GM23338 (cell line): ENCODE data around the gene BLOC1S3. TPM values are rescaled to one million over a fixed set of nuclear protein-coding genes. Genes with fewer than 3 reads are reported as not detected.

ENCODE experiments used
- ATAC-seq: fragments of 200-7000 bp; cut with Tn5 transposase; 3 replicates; pipeline ENCODE4 v1.9.1; 2020
- DNase-seq: peaks from one replicate; pipeline ENCODE4 v3.0.0-alpha.2; 2015; ENCODE audit warnings: low spot score
- H2AFZ ChIP-seq: fragments of 200-600 bp; sonication (generic); 2 replicates; pipeline ENCODE4 v1.8.0; 2016; ENCODE audit warnings: antibody characterized with exemption, mild to moderate bottlenecking, moderate library complexity
- H3F3A ChIP-seq: fragments of 200-600 bp; sonication (generic); replicated peaks from 2 replicates; pipeline ENCODE4 v1.8.0; 2017; ENCODE audit warnings: antibody characterized with exemption, mixed run types, low read depth
- H3K27ac ChIP-seq: fragments of 200-600 bp; sonication (generic); 2 replicates; pipeline ENCODE4 v1.6.1; 2016; ENCODE audit warnings: low read depth
- H3K27me3 ChIP-seq: fragments of 200-600 bp; sonication (generic); 2 replicates; pipeline ENCODE4 v1.8.0; 2016; ENCODE audit warnings: mild to moderate bottlenecking, mixed run types, moderate library complexity; ENCODE audit not compliant: insufficient read depth
- H3K36me3 ChIP-seq: fragments of 200-600 bp; sonication (generic); 2 replicates; pipeline ENCODE4 v1.8.0; 2016; ENCODE audit warnings: mild to moderate bottlenecking; ENCODE audit not compliant: insufficient read depth
- H3K4me1 ChIP-seq: fragments of 200-600 bp; sonication (generic); 2 replicates; pipeline ENCODE4 v1.8.0; 2016; ENCODE audit warnings: mild to moderate bottlenecking, moderate library complexity; ENCODE audit not compliant: insufficient read depth
- H3K4me2 ChIP-seq: fragments of 200-600 bp; sonication (generic); 2 replicates; pipeline ENCODE4 v1.7.1; 2017; ENCODE audit warnings: mixed run types
- H3K4me3 ChIP-seq: fragments of 200-600 bp; sonication (generic); 2 replicates; pipeline ENCODE4 v1.6.1; 2016; ENCODE audit warnings: mixed run types
- H3K79me2 ChIP-seq: fragments of 200-600 bp; sonication (generic); replicated peaks from 2 replicates; pipeline ENCODE4 v1.8.0; 2017; ENCODE audit warnings: mild to moderate bottlenecking; ENCODE audit not compliant: insufficient read depth
- H3K9me2 ChIP-seq: fragments of 200-600 bp; sonication (generic); 2 replicates; pipeline ENCODE4 v1.8.0; 2017; ENCODE audit not compliant: insufficient read depth
- H4K20me1 ChIP-seq: fragments of 200-600 bp; sonication (generic); replicated peaks from 2 replicates; pipeline ENCODE4 v1.8.0; 2017; ENCODE audit warnings: mild to moderate bottlenecking; ENCODE audit not compliant: insufficient read depth
- H3K27ac Mint-ChIP-seq: 2 replicates; pipeline ENCODE4 v1.8.0; 2020; ENCODE audit warnings: inconsistent platforms, mild to moderate bottlenecking, moderate library complexity, mixed read lengths
- H3K27me3 Mint-ChIP-seq: 3 replicates; pipeline ENCODE4 v1.8.0; 2022; ENCODE audit warnings: low read depth, mild to moderate bottlenecking, moderate library complexity, mixed read lengths, inconsistent platforms; ENCODE audit not compliant: insufficient read depth, poor library complexity
- H3K36me3 Mint-ChIP-seq: 3 replicates; pipeline ENCODE4 v1.8.0; 2021; ENCODE audit warnings: low read depth, mild to moderate bottlenecking, inconsistent platforms, moderate library complexity, mixed read lengths
- H3K4me1 Mint-ChIP-seq: 3 replicates; pipeline ENCODE4 v1.8.0; 2020; ENCODE audit warnings: mild to moderate bottlenecking, inconsistent platforms, mixed read lengths
- H3K4me3 Mint-ChIP-seq: 3 replicates; pipeline ENCODE4 v1.8.0; 2021; ENCODE audit warnings: moderate library complexity, mild to moderate bottlenecking, inconsistent platforms, mixed read lengths
- H3K9me3 Mint-ChIP-seq: 3 replicates; pipeline ENCODE4 v1.8.0; 2020; ENCODE audit warnings: moderate library complexity, mild to moderate bottlenecking, inconsistent platforms, mixed read lengths
- CREB1 ChIP-seq: fragments of 250-450 bp; sonication (Bioruptor Pico); IDR thresholded peaks from 2 replicates; pipeline ENCODE4 v1.5.0; 2020; ENCODE audit warnings: low read depth, mild to moderate bottlenecking, moderate library complexity
- EZH2 ChIP-seq: fragments of 200-600 bp; sonication (generic); IDR thresholded peaks from one replicate; pipeline ENCODE4 v1.8.0; 2017; ENCODE audit warnings: antibody characterized with exemption, mild to moderate bottlenecking, low read depth; ENCODE audit not compliant: unreplicated experiment
- EZH2phosphoT487 ChIP-seq: fragments of 200-600 bp; sonication (generic); IDR thresholded peaks from one replicate; pipeline ENCODE4 v1.8.1; 2018; ENCODE audit warnings: antibody characterized with exemption; ENCODE audit not compliant: unreplicated experiment
- JUNB ChIP-seq: IDR thresholded peaks from one replicate; pipeline ENCODE4 v1.6.1; 2016; ENCODE audit warnings: antibody characterized with exemption; ENCODE audit not compliant: unreplicated experiment
- NANOG ChIP-seq: IDR thresholded peaks from 2 replicates; pipeline ENCODE4 v1.6.1; 2016; ENCODE audit warnings: antibody characterized with exemption, borderline replicate concordance
- STAT1 ChIP-seq: IDR thresholded peaks from one replicate; pipeline ENCODE4 v1.6.1; 2016; ENCODE audit warnings: antibody characterized with exemption; ENCODE audit not compliant: unreplicated experiment
- ZNF114 ChIP-seq: fragments of 250-450 bp; sonication (Bioruptor Pico); IDR thresholded peaks from 2 replicates; pipeline ENCODE4 v1.5.0; 2020; ENCODE audit warnings: mild to moderate bottlenecking, moderate library complexity
- ZNF331 ChIP-seq: fragments of 250-450 bp; sonication (Bioruptor Pico); IDR thresholded peaks from 2 replicates; pipeline ENCODE4 v1.5.0; 2020; ENCODE audit warnings: low read depth, mild to moderate bottlenecking, moderate library complexity
- polyA plus RNA-seq: library from polyadenylated mRNA; unstranded; fragments of >200 nt; fragmentation: Nextera tagmentation; extraction: Ambion mirVana; gene quantifications from 2 replicates; pipeline ENCODE4 v1.2.1, GENCODE V29; 2016
- total RNA-seq: library from RNA; depleted of rRNA; stranded (reverse); fragments of >200 nt; shearing (Covaris generic); gene quantifications from 2 replicates; pipeline ENCODE4 v1.2.3, GENCODE V29; 2014
- TF ChIP-seq, protein P1 (sequence below), 2 experiments: fragments of 200-600 bp in 1 of 2; sonication (generic) in 1 of 2; conservative IDR thresholded peaks; 2 replicates each; pipeline versions ENCODE4 v1.5.1 to v1.6.1; 2016 to 2017; ENCODE audit warnings: antibody characterized with exemption in 2 of 2, low read depth in 2 of 2, mild to moderate bottlenecking in 2 of 2, moderate library complexity in 1 of 2
- TF ChIP-seq, protein P2 (sequence below): IDR thresholded peaks from one replicate; pipeline ENCODE4 v1.6.1; 2018; ENCODE audit warnings: antibody characterized with exemption; ENCODE audit not compliant: unreplicated experiment

Gene BLOC1S3
- total and polyA plus RNA-seq, 2 experiments from 2014 or later = 2.5 to 15.9 TPM

- TF ChIP-seq NANOG (no peak), EZH2phosphoT487 (no peak), ZNF114 (no peak)
- TF ChIP-seq, protein P1, sequence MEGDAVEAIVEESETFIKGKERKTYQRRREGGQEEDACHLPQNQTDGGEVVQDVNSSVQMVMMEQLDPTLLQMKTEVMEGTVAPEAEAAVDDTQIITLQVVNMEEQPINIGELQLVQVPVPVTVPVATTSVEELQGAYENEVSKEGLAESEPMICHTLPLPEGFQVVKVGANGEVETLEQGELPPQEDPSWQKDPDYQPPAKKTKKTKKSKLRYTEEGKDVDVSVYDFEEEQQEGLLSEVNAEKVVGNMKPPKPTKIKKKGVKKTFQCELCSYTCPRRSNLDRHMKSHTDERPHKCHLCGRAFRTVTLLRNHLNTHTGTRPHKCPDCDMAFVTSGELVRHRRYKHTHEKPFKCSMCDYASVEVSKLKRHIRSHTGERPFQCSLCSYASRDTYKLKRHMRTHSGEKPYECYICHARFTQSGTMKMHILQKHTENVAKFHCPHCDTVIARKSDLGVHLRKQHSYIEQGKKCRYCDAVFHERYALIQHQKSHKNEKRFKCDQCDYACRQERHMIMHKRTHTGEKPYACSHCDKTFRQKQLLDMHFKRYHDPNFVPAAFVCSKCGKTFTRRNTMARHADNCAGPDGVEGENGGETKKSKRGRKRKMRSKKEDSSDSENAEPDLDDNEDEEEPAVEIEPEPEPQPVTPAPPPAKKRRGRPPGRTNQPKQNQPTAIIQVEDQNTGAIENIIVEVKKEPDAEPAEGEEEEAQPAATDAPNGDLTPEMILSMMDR (conservative IDR thresholded peaks at IDR 0.05; ENCODE audit: low read depth in 2 of 2) = no peak
These were observed 8.1 kb downstream of the BLOC1S3 start (continued) for GRCh38 chr19:45186509-45187334.

GRCh38 chr19:45187421-45188100, 9.0 kb downstream of the BLOC1S3 start:
- peak; percentile 86 for ATAC-seq
- no peak overlapping the region for H3K4me3 Mint-ChIP-seq
- H3K9me3 Mint-ChIP-seq = no peaks in the 10 kb centered on the region
- H3K27me3 Mint-ChIP-seq = peaks cover 9% of the 10 kb centered on the region
- H3K4me1 Mint-ChIP-seq = peaks cover 2% of the 10 kb centered on the region; the same call in 2 of the 3 replicates
- Histone ChIP-seq H3F3A (no peaks in the 10 kb centered on the region), H3K4me3 (no peak overlapping the region), H3K79me2 (no peaks in the 10 kb centered on the region), H3K4me2 (0 out of 2 replicates have a peak overlapping the region, but pooled peaks have one; percentile 21), H4K20me1 (0 out of 2 replicates have a peak, but pooled peaks cover 2% of the 10 kb centered on the region), H3K4me1 (no peaks in the 10 kb centered on the region), H3K36me3 (no peaks in the 10 kb centered on the region), H3K27ac (no peak overlapping the region), H3K27me3 (no peaks in the 10 kb centered on the region), H2AFZ (no peak overlapping the region; the same call in 1 of the 2 replicates), H3K9me2 (no peaks in the 10 kb centered on the region)
- DNase-seq = peak; percentile 93
- no peak overlapping the region for H3K27ac Mint-ChIP-seq
- no peak for TF ChIP-seq CREB1 (CRISPR knock-in tag)
- TF ChIP-seq, protein P1 (conservative IDR thresholded peaks at IDR 0.05; ENCODE audit: low read depth in 2 of 2) = peak; percentile 76 to 81
- no peaks in the 10 kb centered on the region for H3K36me3 Mint-ChIP-seq

- H3K79me2 ChIP-seq = no peaks in the 10 kb centered on the region
- H3K9me2 ChIP-seq = no peaks in the 10 kb centered on the region
- no peaks in the 10 kb centered on the region for H3K4me1 ChIP-seq
- H4K20me1 ChIP-seq = 0 out of 2 replicates have a peak, but pooled peaks cover 2% of the 10 kb centered on the region
- no peak overlapping the region for H3K27ac ChIP-seq
- Mint-ChIP-seq H3K27ac (no peak overlapping the region), H3K27me3 (peaks cover 4% of the 10 kb centered on the region), H3K9me3 (no peaks in the 10 kb centered on the region), H3K4me3 (no peak overlapping the region), H3K36me3 (no peaks in the 10 kb centered on the region), H3K4me1 (no peaks in the 10 kb centered on the region; the same call in 2 of the 3 replicates)
- no peaks in the 10 kb centered on the region for H3K27me3 ChIP-seq
- H2AFZ ChIP-seq = no peak overlapping the region
- H3K4me2 ChIP-seq = no peak overlapping the region
- H3F3A ChIP-seq = no peaks in the 10 kb centered on the region
- ATAC-seq (no peak), DNase-seq (no peak)
- H3K4me3 ChIP-seq = no peak overlapping the region
- no peaks in the 10 kb centered on the region for H3K36me3 ChIP-seq
- no peak for TF ChIP-seq EZH2
- no peak for TF ChIP-seq ZNF331 (CRISPR knock-in tag)
- TF ChIP-seq, protein P2, sequence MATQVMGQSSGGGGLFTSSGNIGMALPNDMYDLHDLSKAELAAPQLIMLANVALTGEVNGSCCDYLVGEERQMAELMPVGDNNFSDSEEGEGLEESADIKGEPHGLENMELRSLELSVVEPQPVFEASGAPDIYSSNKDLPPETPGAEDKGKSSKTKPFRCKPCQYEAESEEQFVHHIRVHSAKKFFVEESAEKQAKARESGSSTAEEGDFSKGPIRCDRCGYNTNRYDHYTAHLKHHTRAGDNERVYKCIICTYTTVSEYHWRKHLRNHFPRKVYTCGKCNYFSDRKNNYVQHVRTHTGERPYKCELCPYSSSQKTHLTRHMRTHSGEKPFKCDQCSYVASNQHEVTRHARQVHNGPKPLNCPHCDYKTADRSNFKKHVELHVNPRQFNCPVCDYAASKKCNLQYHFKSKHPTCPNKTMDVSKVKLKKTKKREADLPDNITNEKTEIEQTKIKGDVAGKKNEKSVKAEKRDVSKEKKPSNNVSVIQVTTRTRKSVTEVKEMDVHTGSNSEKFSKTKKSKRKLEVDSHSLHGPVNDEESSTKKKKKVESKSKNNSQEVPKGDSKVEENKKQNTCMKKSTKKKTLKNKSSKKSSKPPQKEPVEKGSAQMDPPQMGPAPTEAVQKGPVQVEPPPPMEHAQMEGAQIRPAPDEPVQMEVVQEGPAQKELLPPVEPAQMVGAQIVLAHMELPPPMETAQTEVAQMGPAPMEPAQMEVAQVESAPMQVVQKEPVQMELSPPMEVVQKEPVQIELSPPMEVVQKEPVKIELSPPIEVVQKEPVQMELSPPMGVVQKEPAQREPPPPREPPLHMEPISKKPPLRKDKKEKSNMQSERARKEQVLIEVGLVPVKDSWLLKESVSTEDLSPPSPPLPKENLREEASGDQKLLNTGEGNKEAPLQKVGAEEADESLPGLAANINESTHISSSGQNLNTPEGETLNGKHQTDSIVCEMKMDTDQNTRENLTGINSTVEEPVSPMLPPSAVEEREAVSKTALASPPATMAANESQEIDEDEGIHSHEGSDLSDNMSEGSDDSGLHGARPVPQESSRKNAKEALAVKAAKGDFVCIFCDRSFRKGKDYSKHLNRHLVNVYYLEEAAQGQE = no peak
- no peak for TF ChIP-seq JUNB
- no peak for TF ChIP-seq STAT1
- TF ChIP-seq ZNF114 = no peak
These were observed 11.4 kb downstream of the BLOC1S3 start for GRCh38 chr19:45189971-45190370.
